SK-N-SH treated with all-trans-retinoic acid at 6 μM for 48 hours (cell line): ENCODE results near the gene ST3GAL4.

Experiments
- ATAC-seq: fragments of 200-7000 bp; cut with Tn5 transposase; 3 replicates; pipeline ENCODE4 v1.9.1; 2020; ENCODE audit warnings: mild to moderate bottlenecking, moderate library complexity
- ARNTL ChIP-seq: fragments of 450-650 bp; formaldehyde crosslinking; IDR thresholded peaks from 2 replicates; pipeline ENCODE4 v1.5.0; 2020; ENCODE audit warnings: low read depth, mild to moderate bottlenecking, moderate library complexity, borderline replicate concordance
- BACH2 ChIP-seq: fragments of 250-450 bp; sonication (Bioruptor Pico); IDR thresholded peaks from 2 replicates; pipeline ENCODE4 v1.9.0; 2021; ENCODE audit warnings: mild to moderate bottlenecking, borderline replicate concordance
- CREB5 ChIP-seq: fragments of 250-450 bp; sonication (Bioruptor Pico); IDR thresholded peaks from 2 replicates; pipeline ENCODE4 v1.5.1; 2020; ENCODE audit warnings: low read depth, mild to moderate bottlenecking, moderate library complexity
- CSDC2 ChIP-seq: fragments of 250-450 bp; sonication (Bioruptor Pico); IDR thresholded peaks from 2 replicates; pipeline ENCODE4 v1.5.0; 2020; ENCODE audit warnings: mild to moderate bottlenecking, moderate library complexity
- CSRNP3 ChIP-seq: fragments of 250-450 bp; sonication (Bioruptor Pico); IDR thresholded peaks from 2 replicates; pipeline ENCODE4 v1.5.1; 2021; ENCODE audit warnings: mild to moderate bottlenecking, moderate library complexity
- ESRRG ChIP-seq: fragments of 250-450 bp; sonication (Bioruptor Pico); IDR thresholded peaks from 2 replicates; pipeline ENCODE4 v1.6.1; 2021; ENCODE audit warnings: mild to moderate bottlenecking
- GLIS3 ChIP-seq: fragments of 250-450 bp; sonication (Bioruptor Pico); IDR thresholded peaks from 2 replicates; pipeline ENCODE4 v1.5.0; 2020; ENCODE audit warnings: mild to moderate bottlenecking, moderate library complexity
- ISL1 ChIP-seq: fragments of 250-450 bp; sonication (Bioruptor Pico); IDR thresholded peaks from 2 replicates; pipeline ENCODE4 v2.1.2; 2022; ENCODE audit warnings: mild to moderate bottlenecking, moderate library complexity
- OSR1 ChIP-seq: fragments of 250-450 bp; sonication (Bioruptor Pico); IDR thresholded peaks from 2 replicates; pipeline ENCODE4 v1.8.0; 2022; ENCODE audit warnings: moderate library complexity, mild to moderate bottlenecking, inconsistent platforms
- PATZ1 ChIP-seq: fragments of 250-450 bp; sonication (Bioruptor Pico); IDR thresholded peaks from 2 replicates; pipeline ENCODE4 v1.8.0; 2020; ENCODE audit warnings: mild to moderate bottlenecking, moderate library complexity, borderline replicate concordance
- POU6F1 ChIP-seq: fragments of 250-450 bp; sonication (Bioruptor Pico); IDR thresholded peaks from 2 replicates; pipeline ENCODE4 v1.8.0; 2021; ENCODE audit warnings: low read depth, mild to moderate bottlenecking, moderate library complexity, borderline replicate concordance
- PPARA ChIP-seq: fragments of 250-450 bp; sonication (Bioruptor Pico); IDR thresholded peaks from 2 replicates; pipeline ENCODE4 v1.5.0; 2020; ENCODE audit warnings: mild to moderate bottlenecking, borderline replicate concordance
- RARB ChIP-seq: fragments of 250-450 bp; sonication (Bioruptor Pico); IDR thresholded peaks from 2 replicates; pipeline ENCODE4 v1.8.0; 2021; ENCODE audit warnings: mild to moderate bottlenecking, moderate library complexity
- SNAI2 ChIP-seq: fragments of 250-450 bp; sonication (Bioruptor Pico); IDR thresholded peaks from 2 replicates; pipeline ENCODE4 v1.5.0; 2020; ENCODE audit warnings: mild to moderate bottlenecking, moderate library complexity
- TCF4 ChIP-seq: fragments of 250-450 bp; sonication (Bioruptor Pico); IDR thresholded peaks from 2 replicates; pipeline ENCODE4 v1.8.0; 2021; ENCODE audit warnings: mild to moderate bottlenecking, moderate library complexity, borderline replicate concordance
- TOX ChIP-seq: fragments of 250-450 bp; sonication (Bioruptor Pico); IDR thresholded peaks from 2 replicates; pipeline ENCODE4 v1.8.0; 2021; ENCODE audit warnings: mild to moderate bottlenecking, moderate library complexity, borderline replicate concordance
- ZFP3 ChIP-seq: fragments of 250-450 bp; sonication (Bioruptor Pico); IDR thresholded peaks from 2 replicates; pipeline ENCODE4 v1.5.0; 2020; ENCODE audit warnings: mild to moderate bottlenecking, moderate library complexity
- ZFP30 ChIP-seq: fragments of 450-650 bp; formaldehyde crosslinking; IDR thresholded peaks from 2 replicates; pipeline ENCODE4 v1.5.0; 2022; ENCODE audit warnings: mild to moderate bottlenecking, moderate library complexity
- ZNF565 ChIP-seq: fragments of 450-650 bp; formaldehyde crosslinking; conservative IDR thresholded peaks from 2 replicates; pipeline ENCODE4 v1.5.0; 2020; ENCODE audit warnings: low read depth, mild to moderate bottlenecking, moderate library complexity
- ZNF70 ChIP-seq: fragments of 450-650 bp; formaldehyde crosslinking; IDR thresholded peaks from 2 replicates; pipeline ENCODE4 v1.5.0; 2020; ENCODE audit warnings: mild to moderate bottlenecking, moderate library complexity
- ZNF8 ChIP-seq: fragments of 450-650 bp; formaldehyde crosslinking; IDR thresholded peaks from 2 replicates; pipeline ENCODE4 v1.5.0; 2020; ENCODE audit warnings: mild to moderate bottlenecking, moderate library complexity

The ST3GAL4 gene

GRCh38 chr11:126456783-126457542 lies 101.5 kb downstream of the ST3GAL4 start:
- ATAC-seq, result no peak
- TF ChIP-seq RARB (CRISPR knock-in tag), result no peak
- TF ChIP-seq CSRNP3 (CRISPR knock-in tag), result no peak
- TF ChIP-seq GLIS3 (CRISPR knock-in tag), result no peak
- TF ChIP-seq PPARA (CRISPR knock-in tag), result no peak
- TF ChIP-seq ESRRG (CRISPR knock-in tag), result no peak
- no peak for TF ChIP-seq OSR1 (CRISPR knock-in tag)
- TF ChIP-seq PATZ1 (CRISPR knock-in tag), result no peak
- TF ChIP-seq CREB5 (CRISPR knock-in tag), result no peak
- TF ChIP-seq POU6F1, result no peak
- no peak for TF ChIP-seq ARNTL (CRISPR knock-in tag)
- no peak for TF ChIP-seq TCF4 (CRISPR knock-in tag)
- TF ChIP-seq ISL1 (CRISPR knock-in tag), result no peak
- no peak for TF ChIP-seq ZFP30 (CRISPR knock-in tag)
- no peak for TF ChIP-seq CSDC2
- TF ChIP-seq ZNF8, result no peak
- no peak for TF ChIP-seq ZNF70 (CRISPR knock-in tag)

- ATAC-seq, result no peak
- TF ChIP-seq BACH2 (CRISPR knock-in tag) (no peak), TCF4 (CRISPR knock-in tag) (no peak), OSR1 (CRISPR knock-in tag) (no peak), ZFP3 (CRISPR knock-in tag) (no peak), CSDC2 (no peak), RARB (CRISPR knock-in tag) (no peak), POU6F1 (no peak), PATZ1 (CRISPR knock-in tag) (no peak), ZNF8 (no peak), TOX (CRISPR knock-in tag) (no peak), SNAI2 (no peak), ZNF565 (no peak)
Measured at GRCh38 chr11:126457817-126458216, 102.3 kb downstream of the ST3GAL4 start.
